Activated CD4-positive, alpha-beta T cell treated with anti-CD3 and anti-CD28 coated beads for 48 hours (primary cell): ENCODE measurements around the gene TIFAB.

ENCODE experiments used
- DNase-seq: peaks from one replicate; pipeline ENCODE4 v3.0.0-alpha.2; 2020

TIFAB gene

DNA sequence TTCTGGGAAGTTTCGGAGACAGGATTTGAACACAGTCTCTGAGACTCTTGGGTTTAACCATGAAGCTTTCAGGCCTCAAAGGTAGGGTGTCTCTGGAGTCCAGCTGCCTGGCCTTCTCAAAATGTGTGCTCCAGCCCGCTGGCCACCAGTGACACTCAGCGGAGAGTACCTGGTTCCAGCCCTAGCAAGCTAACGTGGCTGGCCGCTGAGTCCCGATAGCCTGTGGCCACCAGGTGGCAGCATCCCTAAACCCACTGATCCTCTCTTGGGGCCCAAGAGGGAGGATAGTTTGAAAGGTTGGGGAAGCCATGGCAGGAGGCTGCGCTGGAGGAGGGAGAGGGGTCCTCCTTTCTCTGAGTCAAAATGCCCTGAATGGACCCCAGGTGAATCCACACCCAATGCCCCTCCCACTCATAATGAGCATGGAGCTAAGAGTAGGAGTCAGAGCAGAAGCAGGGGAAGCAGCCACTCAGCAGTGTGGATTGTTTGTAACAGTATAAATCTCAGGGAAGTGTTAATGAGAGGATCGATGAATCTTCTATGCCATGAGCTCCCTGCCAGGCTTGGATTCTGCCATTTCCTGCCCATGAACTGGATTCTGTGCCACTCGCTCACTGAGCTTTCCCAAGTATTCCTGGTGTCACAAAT, 5.4 kb upstream of the TIFAB start:
- DNase-seq, result peak; percentile 80

DNA sequence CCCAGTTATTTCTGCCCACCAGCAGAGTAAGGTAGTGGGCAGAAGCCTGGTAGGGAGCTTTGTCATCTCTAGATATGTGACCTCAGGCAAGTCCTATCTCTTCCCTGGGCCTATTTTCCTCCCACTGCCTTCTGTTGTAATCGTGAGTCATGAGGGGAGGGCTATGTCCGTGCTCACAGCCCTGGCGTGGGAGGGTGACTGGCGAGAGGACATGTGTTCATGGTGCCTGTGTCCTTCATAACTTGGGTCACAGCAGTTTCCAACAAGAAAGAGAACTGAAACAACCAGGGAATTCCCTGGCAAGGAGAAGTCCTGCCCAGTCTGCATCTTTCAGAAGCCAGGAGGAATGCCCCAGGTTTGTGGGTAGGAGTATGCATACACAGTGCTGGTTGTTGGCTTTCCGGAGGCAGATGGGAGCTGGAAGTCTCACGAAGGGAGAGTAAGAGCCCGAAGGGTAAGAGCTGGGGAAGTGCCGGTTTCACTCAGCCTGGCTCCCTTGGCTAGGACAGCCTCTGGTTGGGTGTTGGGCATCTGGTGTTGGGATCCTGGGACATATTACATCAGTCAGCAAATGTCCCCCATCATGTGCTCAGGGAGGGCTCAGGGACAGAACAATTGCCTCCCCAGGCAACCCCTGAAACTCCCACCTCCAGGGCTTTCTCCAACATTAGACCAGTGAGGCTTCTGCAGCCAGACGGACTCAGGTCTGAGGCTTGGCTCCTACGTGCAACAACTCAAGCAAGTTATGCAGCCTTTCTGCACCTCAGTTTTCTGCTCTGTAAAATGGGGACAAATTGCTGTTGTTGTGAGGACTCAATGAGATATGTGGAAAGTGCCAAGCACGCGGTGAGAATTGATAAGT, 4.3 kb upstream of the TIFAB start:
- DNase-seq, result no peak

DNA sequence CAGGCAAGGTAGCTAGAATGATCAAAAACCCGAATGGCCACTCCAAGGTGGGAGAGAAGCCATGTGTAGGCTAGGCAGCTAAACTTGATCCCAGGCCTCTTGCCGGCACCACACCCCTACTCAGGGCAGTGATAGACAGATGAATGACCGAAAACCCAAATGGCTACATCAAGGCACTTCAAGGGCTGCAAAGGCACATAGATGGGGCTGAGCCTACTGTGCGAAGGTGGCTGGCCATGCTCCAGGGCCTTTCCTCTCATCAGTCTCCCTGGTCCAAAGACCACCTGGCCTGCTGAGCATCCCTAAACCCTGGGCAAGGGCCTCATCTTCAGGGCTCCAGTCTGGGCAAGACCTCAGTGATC, 3.7 kb upstream of the TIFAB start:
- no peak for DNase-seq

DNA sequence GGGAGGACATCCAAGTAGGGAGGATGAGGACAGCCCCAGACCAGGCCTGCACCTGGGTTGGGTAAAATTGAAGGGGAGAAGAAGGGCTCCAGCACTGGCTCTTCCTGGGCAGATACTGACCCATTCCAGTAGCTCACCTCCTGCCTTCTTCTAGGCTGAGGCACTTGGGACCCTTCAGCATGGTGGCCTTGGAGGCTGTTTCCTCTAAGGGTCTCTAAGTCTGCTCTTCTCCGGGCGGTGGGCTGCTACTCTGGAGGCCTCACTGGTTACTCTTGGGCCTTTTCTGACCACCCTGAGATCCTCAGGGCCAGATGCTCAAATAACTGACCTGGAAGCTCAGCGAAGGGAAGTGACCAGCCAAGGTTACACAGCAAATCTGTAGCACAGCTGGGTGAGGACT, 2.8 kb upstream of the TIFAB start:
- DNase-seq, result no peak

DNA sequence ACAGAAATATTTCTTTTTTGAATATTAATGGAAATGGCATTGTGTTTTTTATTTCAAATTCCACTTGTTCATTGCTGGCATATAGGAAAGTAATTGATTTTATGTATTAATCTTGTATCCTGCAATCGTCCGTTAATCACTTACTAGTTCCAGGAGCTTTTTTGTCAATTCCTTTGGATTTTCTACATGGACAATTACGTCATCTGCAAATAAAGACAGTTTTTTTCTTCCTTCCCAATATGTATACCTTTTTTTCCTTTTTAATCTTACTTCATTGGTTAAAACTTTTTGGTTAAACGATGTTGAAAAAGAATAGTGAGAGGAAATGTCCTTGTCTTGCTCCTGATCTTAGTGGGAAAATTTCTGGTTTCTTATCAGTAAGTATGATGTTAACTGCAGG, 1.5 kb upstream of the TIFAB start:
- DNase-seq, result no peak

DNA sequence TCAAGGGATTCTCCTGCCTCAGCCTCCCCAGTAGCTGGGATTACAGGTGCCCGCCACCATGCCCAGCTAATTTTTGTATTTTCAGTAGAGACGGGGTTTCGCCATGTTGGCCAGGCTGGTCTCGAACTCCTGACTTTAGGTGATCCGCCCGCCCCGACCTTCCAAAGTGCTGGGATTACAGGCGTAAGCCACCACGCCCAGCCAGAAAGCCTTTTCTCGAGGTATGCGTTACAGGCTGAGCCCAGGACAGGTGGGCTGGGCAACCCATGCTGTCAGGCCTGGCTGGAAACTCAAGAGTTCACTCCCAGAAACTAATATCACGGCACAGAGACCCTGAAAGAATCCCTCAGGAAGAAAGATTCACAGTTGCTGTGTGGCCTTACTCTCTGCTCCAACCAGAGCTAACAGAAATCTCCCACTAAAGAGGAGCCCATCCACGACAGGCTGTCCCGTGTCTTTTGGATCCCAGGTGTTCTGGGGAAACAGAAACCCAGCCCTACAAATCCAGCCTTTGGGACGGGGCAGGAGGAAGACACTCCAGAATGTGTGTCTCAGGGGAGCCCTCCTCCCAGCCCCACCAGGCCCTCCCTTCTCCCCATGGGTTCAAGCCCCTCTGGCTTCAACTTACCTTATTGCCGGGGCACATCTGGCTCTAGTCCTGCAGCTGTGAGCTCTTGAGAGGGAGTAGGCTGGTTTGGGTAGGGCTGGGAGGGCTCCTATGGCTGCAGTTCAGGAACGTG, 400 bp downstream of the TIFAB start:
- no peak for DNase-seq

DNA sequence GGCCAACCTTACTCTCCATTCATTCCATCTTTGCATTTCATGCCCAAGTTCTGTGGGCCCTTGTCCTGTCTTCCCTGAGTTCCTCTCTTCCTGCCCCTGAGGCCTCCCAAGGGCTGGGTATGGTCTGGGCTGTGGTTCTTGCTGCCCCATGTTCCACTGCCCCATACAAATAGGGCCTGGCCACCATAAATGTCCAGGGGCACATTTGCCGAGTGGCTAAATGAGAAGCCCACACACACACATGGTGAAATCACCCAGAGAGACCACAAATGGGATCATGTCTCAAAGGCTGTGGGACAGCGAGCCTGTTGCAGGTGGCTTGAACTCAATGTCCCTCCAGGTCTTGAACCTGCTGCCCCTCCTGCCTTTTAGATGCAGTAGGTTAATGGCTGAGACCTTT, 1.2 kb downstream of the TIFAB start:
- DNase-seq, result no peak

DNA sequence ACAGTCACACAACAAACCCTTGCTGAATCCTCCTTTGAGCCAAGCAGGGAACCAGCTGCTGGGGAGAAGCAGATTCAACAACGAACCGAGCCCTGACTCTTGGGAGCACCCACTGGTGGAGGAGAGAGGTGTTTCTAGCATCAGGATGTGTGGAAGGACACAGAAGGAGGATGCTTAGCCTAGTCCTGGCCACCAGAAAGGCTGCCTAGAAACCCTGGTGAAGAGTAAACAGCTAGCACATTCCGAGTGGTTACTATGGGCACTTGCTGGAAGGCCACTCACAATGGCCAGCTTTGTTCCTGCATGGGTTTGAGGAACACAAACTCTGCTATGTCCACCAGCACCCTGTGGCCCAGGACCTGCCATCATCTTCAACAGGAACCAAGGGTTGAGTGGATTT, 1.8 kb downstream of the TIFAB start:
- no peak for DNase-seq

DNA sequence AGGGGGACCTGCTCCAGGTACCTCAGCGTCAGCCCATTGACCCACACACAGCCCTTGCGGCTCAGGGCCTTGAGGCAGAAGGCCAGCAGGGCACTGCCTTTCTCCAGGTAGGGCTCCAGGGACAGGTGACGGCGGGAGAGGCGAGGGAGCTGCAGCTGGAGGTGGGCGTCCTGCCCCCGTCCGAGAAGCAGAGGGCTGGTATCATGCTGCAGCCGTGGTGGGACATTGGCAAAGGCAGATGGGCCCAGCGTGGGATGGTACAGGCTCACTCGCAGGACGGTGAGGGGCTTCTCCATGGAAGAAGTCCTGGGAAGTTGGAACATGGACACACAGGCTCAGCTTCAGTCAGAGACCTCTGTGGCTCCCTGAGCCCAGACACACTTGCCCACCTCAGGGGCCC, 2.5 kb downstream of the TIFAB start:
- no peak for DNase-seq

DNA sequence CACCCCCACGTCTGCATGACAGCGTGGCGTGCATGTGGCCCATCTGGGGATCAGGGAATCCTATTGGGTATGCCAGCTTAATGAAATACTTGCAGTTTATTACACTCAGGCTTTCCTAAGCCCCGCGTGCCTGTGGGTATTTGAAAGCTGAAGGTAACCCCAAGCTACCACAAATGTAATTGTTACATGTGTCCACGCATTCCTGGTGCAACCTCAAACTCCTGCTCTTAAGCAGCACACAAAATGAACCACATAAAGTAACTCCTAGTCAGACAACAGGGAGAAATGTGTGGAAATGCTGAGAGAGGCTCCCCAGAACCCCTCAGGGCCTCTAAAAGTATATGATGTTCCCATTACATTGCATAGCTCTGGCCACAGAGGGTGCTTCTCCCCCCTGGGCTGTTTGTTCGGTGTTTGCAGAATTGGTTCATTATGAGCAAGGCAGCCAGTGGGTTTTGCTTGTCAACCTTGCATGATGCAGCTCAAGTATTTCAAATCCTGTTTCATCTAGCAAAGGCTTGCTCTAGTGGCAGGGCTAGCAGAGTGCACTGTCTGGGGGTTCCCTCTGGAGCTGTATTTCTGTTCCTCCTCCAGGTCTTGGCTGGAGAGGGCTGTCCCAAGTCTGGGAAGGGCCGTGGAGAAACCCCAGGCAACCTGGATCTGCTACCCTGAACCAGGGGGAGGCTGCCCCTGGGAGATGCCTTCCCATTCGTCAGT, 3.2 kb downstream of the TIFAB start:
- DNase-seq, result no peak

DNA sequence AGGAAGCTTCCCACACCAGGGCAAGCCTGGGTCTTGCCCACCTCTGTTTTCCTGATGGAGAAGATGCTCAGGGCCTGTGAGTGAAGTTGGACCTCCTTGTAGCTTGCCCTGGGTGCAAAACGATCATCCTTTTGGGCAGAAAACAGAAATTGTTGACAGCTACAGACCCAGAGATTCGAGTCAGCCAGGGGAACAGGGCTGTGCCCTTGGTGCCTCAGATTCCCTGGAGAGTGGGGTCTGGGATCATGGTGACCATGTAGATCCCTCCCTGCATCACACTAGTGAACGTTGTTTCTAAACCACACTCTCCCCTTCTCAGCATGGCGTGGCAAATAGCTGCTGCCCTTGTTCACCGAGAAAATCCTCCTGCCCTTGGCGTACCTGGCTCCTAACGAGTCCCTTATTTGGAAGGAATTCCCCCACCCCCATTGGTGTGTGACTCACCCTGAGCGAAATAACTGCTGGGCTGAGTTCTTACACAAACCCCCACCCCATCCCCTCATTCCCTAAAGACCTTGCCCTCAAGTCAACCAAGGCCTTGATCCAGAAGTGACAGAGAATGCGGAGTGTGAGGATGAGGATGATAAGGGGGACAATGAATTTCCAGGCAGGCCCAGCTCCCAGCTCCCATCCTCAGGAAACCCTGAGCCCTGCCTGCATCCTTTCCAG, 3.9 kb downstream of the TIFAB start:
- no peak for DNase-seq

DNA sequence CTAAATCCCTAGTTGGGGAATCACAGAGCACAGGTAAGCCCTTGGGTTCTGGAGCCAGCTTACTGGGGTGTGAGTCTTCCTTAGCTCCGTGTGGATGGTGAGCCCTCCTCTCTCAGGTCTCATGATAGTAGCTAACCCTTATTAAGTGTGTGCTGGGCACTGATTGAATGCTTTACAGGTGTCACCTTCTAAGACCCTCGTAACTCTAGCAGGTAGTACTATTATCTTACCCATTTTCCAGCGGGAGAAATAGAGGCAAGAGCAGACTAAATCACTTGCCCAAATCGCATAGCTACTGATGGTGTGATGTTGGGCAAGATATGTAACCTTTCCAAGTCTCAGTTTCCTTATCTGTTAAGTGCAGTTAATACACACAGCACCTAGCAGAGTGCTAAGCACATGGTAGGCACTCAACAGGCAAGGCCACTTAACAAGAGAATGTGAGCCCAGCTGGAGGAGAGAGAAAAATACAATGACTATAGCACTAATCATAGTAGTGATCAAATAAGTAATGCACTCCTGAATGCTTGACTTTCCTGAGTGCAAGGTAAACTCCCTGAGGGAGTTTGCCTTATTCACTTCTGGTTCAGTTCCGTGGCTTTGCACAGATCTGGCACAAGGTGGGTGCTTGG, 4.7 kb downstream of the TIFAB start, which contains the start of gene DCANP1:
DCANP1 (minus strand) TSS at position 51 of the 632 bp plus-strand sequence. CDS start 240 bp downstream, outside the sequence.
- DNase-seq, result no peak

DNA sequence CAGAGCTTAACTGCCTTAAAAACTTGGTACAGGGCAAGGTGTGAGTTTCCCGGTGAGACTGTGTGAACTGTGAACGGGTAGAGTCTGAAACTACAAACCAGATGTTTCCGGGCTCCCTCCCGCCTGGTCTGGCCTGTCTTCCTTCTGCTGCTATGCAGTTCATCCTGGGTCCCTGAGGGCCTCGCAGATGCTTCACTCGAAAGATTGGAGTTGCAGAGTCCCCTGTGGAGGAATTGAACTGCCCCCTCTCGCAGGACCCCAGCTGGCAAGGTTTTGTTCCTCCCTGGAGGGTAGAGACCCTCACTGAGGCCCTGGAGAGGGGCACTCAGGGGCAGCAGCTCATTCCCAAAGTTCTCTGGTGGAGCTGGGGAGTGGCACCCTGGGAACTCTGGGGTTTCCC, 5.5 kb downstream of the TIFAB start:
- DNase-seq, result no peak

DNA sequence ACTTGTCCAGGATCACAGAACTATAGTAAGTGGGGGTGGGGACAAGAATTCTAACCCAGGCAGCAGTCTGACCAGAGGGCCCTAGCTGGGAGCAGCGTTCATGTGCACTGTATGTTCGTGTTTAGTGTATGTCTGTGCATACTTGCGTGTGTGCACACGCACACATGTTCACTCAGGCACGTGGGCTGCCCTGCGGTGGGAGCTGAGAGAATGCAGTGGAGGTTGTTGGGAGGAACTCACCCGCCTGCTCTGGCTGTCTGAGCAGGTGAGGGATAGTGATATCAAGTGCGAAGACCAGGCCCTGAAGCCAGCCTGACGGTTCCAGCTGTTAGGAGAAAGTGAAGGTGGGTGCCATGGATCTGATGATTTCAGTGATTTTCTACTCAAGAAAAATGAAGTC, 5.9 kb downstream of the TIFAB start:
- DNase-seq, result no peak

DNA sequence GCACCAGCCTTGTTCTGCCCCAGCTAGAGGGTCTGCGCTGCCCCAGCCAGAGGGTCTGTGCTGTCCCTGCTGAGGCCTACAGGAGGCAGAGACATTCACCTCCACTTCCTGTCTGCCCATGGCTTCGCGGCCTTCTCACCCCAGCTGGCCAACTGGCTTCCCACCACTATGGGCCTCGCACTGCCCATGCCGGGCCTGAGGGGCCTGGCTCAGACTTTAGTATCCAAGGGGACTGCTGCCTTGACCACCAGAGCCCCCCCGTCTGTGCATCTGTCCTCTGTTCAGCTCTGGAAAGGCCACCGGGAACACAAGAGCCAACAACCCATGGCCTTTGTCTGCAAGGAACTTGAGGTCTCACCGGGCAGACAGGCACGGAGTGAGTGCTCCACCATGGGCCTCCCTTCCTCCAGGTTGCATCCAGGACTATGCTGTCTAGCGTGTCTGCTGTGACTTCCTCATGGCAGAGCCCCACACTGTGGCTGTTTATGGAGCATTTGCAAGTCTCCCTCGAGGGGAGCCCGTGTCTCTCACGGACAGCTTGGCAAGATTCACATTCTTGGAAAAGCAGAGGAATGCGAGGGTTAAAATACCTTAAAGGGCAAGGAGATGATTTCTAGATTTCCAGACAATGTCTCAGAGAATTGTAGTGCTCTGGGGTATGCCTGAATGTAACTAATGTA, 6.7 kb downstream of the TIFAB start:
- no peak for DNase-seq

DNA sequence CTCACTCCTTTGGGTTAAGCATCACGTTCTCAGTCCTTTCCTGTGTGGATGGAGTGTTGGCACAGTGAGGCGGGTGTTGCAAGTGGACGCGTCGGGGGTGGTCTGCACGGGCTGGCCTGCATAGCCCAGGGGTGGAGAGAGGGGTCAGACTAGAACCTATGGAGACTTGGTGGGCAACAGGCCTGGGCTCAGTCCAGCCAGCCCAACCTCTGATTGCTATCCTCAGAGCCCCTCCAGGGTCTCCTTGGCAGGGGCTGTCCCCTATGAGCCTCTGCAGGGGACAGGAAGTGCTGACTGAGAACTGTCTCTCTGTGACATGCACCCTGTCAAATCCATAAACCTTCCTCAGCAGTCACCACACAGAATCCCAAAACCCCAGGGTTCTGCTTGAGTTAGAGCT, 7.3 kb downstream of the TIFAB start:
- DNase-seq, result no peak

DNA sequence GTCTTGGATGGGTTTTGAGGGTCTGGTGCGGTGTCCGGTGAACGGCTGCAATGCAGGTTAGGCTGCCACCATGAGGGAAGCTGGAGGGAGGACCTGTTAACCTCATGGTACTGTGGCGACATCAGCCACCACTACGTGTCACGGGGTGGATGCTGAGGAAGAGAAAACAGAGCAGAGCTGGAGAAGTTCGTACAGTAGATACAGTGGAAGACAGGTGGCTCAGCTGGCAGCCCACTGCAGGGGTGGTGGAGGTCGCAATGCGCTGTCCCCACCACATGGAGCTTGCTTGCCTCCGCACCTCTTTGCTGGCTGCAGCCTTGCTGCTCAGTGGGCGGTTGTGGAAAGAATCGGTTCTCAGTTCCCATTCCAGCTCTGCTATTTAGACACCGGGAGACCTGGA, 7.8 kb downstream of the TIFAB start:
- DNase-seq, result no peak

DNA sequence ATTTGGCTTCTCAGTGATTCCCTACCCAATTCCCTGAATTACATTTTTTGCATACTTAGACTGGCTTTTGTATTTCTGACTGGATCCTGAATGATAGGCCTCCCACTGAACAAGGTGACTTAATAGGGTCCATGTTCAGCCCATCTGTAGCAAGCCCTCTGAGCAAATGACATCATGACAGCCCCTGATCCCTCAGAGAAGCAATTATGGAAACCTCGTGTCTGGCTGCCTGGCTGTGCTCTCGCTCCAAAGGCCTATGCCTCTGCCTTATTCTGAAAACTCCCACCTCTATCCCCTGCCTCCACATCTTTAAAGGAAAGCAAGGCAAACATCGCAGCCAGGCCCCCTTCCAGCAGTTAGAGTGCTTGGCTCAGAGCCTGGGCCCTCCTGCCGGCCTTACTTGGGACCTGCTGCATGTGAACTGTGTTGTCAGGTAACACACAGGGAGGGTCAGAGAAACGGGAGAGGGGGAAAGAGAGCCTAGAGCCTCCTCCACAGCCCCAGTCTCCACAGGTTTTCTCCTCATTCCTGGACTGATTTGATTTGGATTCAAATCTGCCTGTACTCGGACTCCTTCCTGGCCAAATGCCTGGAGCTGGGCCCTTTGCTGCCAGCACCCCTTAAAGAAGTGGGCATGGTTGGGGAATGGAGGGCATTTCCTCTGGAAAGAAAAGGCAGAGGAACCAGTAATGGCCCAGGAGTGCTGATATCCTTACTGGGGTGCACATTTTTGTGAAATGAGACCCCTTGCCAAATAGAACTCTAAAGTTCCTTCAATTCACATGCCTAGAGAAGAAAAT, 8.8 kb downstream of the TIFAB start:
- DNase-seq, result no peak

DNA sequence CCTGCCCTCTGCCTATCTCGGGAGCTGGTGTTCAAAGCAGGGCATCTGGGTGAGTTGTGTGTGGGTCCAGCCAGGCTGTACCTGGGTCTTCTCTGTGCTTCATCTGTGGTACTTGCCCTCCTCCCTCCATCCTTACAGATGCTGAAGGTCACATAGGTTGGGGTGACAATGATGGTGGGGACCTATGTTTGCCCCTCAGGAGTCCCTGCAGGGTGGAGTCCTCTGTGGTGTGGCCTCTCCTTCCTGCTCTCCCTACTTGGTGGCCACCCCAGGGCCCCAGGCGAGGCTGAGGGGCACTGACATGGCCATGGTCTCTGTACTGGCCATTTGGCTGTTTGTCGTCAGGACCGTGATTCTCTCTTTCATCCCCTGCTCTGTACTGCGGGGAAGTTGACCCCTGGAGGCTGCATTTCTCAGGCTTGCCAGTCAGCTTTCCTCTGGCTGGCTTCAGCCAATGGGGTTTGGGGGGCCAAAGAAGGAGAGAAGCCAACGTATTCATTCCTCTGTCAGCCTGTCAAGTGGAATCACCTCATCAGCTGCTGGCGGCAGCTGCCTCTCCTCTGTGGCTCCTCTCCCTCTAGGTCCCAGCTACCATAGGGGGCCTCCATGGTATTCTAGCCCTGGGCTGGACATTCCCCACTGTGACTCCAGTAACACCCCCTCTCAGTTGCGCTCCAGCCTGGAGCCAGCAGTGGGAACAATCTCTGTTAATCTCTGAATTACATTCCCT, 9.6 kb downstream of the TIFAB start:
- DNase-seq, result no peak

DNA sequence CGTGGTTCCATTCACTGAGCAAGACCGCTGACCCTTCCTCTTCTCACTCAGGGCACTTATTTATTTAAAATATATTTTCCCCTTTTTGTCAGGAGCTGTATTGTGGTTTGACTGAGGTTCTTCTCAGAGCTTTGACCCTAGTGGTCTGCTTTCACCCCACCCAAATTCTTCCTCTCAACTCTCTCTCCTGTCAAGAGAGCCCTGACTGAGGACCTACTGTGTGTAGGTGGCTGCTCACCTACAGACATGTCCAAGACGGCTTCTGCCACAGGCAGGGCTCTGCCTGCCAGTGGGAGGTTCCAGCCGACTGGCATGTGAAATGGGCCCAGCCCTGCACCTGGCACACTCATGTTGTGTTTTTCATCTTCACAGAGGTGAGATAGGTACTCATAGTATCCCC, 10.2 kb downstream of the TIFAB start:
- DNase-seq, result no peak
